ENCODE data around the gene KLK7.

KLK7 gene

GRCh38 chr19:50944795-50945194, 38.9 kb downstream of the KLK7 start:
- DNase-seq (ENCODE audit: low read depth, low spot score) = no peak
- H3K27ac ChIP-seq = peak overlapping the region; percentile 87

- no peak for DNase-seq (ENCODE audit: low read depth, low spot score)
- H3K27ac ChIP-seq = peak overlapping the region; percentile 87
Observed at GRCh38 chr19:50943074-50943828, 40.5 kb downstream of the KLK7 start.

DNA sequence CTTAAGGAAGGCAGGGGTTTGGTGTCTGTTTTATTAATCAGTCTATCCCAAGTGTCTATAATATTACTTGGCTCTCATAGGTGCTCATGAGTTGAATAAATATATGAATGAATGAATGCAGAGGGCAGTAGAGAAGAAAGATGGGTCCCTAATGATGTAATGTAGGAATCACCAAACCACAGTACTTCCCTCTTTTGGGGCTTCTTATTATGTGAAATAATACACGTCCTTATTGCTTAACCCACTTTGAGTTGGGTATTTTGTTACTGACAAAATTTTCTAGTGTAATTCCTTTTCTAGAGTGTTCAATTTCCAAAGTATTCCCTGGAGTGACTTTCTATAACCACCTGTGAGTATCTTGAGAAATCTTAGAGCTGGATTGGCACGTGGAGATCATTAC, 44.1 kb downstream of the KLK7 start:
- no peak overlapping the region for H3K27ac ChIP-seq
- no peak for DNase-seq (ENCODE audit: low read depth, low spot score)

- peak overlapping the region; percentile 96 for H3K27ac ChIP-seq
- peak; percentile 84 for DNase-seq (ENCODE audit: low read depth, low spot score)
Observed at GRCh38 chr19:50933640-50934039, 50.1 kb downstream of the KLK7 start.

DNA sequence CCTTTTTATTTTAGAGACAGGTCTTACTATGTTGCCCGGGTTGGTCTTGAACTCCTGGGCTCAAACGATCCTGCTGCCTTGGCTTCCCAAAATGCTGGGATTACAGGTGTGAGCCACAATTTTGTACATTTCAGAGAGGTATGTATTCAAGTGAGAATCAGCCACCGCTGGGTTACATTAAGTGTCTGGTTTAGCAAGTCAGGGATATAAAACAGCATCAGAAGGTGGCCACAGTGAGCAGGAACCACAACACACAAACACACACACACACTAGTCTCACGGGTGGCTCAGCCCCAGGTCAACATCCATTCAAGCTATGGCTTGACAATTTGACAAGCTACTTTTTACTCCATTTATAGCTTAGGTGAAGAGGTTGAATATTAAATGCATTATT, 51.0 kb downstream of the KLK7 start:
- no peak for DNase-seq (ENCODE audit: low read depth, low spot score)
- H3K27ac ChIP-seq = peak overlapping the region; percentile 96

- DNase-seq (ENCODE audit: low read depth, low spot score) = peak; percentile 99
- peak overlapping the region; percentile 96 for H3K27ac ChIP-seq
Observed at GRCh38 chr19:50932018-50932689, 51.6 kb downstream of the KLK7 start.

GRCh38 chr19:50931023-50931422, 52.7 kb downstream of the KLK7 start:
- peak overlapping the region; percentile 96 for H3K27ac ChIP-seq
- DNase-seq (ENCODE audit: low read depth, low spot score) = no peak

DNA sequence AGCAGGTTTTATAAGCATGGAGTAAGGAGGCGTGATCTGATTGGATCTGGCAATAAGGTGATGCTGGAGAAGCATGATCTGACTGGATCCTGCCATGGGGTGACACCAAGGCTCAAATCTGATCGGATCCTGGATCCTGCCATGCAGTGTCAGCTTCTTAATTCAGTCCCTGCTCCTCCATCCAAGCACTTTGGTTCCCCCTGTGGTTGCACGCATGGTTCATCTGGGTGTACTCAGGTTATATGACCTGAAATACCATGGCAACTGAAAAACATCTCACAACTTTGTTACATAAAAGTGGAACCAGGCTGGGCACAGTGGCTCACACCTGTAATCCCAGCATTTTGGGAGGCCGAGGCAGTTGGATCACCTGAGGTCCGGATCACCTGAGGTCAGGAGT, 54.9 kb downstream of the KLK7 start:
- no peak for DNase-seq (ENCODE audit: low read depth, low spot score)
- H3K27ac ChIP-seq = no peak overlapping the region

All from epithelial cell of prostate (primary cell).